Measurements from ENCODE around the gene SLC2A4.

The SLC2A4 gene

DNA sequence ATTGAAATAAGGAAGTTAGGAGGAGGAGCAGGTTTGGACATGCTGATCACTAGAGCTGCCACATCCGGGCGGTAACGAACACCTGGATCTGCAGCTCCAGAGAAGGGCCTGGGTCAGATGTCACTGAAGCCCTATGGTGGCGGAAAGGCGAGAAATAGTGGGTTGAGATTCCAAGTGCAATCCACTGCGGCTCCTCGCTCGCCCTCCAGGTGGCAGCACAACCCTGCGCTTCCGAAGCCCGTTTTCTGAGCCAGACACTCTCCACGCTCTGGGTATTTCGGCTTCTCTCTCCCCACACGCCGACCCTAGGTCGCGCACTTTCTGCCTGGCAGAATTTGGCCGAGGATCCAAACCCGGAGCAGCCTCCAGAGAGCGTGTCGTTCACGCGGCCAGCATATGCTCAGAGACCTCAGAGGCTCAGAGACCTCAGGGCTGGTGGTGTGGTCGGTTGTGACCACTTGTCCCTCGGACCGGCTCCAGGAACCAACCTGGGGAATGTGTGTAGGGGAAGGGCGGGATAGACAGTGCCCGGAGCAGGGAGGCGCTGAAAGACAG is 922 bp upstream of the SLC2A4 start:
- peak; percentile 84 to 89 for DNase-seq

DNA sequence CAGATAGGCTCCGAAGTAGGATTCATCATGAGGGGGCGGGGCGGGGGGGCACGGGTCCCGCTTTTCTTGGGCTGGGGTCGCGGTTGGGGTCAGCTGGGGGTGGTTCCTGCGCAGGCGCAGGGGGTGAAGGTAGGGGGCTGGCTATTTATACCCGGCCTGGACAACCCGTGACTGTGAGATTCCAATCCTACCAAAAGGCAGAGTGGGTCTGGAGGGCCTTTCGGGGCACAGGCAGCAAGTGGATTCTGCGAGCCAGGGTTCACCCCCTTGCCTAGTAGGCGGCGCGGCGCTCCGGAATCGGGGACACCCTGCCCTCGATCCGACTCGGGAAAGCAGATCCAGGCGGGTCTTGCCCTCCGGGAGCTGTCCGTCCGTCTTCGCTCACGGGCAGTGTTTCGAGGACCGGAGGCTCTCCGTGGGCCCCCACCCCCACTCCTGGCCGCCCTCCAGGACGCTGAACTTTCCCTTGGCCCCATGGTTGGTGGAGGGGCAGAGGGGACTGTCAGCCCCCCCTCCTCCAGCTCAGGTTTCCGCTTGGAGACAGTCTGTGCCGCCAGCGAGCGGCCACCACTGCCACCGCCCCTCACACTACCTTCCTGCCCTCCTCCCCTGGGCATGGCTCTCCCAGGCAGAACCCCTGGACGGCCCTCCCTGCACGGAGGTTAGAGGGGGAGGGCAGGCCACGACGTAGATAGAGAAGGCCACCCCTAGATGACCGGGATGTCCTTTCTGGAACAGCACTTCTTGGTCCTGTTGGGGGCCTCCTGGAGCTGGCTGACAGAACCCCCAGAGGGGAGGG is 634 bp downstream of the SLC2A4 start:
- DNase-seq, result no peak

DNA sequence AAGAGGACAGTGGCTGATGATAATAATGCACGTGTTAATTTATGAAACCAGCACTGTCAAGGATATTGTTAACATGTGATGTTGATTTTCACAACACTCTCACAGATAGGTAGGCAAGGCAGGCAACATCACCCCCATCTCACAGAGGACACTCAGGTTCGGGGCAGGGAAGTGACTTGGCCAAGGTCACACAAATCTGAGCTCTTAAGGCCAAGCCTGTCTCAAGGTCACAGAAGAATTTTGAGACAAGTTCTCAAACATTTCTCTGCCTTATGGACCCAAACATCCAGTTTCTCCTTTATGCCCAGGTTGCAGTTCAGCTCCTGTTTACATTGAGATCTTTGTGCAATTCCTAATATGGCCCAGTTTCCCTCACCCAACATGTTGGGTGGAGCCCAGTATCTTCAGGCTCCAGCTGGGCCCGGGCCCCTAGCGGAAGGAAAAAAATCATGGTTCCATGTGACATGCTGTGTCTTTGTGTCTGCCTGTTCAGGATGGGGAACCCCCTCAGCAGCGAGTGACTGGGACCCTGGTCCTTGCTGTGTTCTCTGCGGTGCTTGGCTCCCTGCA is 1.3 kb downstream of the SLC2A4 start:
- DNase-seq, result no peak

DNA sequence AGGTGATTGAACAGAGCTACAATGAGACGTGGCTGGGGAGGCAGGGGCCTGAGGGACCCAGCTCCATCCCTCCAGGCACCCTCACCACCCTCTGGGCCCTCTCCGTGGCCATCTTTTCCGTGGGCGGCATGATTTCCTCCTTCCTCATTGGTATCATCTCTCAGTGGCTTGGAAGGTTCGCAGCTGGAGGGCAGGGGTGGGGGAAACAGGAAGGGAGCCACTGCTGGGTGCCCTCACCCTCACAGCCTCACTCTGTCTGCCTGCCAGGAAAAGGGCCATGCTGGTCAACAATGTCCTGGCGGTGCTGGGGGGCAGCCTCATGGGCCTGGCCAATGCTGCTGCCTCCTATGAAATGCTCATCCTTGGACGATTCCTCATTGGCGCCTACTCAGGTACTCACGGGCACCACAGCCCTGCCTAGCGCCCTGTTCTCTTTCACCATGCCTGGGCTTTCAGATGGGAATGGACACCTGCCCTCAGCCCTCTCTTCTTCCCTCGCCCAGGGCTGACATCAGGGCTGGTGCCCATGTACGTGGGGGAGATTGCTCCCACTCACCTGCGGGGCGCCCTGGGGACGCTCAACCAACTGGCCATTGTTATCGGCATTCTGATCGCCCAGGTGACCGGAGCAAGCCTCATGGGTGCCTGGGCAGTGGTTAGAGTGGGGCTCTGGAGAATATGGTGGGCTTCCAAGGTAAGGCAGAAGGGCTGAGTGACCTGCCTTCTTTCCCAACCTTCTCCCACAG is 2.1 kb downstream of the SLC2A4 start:
- no peak for DNase-seq

DNA sequence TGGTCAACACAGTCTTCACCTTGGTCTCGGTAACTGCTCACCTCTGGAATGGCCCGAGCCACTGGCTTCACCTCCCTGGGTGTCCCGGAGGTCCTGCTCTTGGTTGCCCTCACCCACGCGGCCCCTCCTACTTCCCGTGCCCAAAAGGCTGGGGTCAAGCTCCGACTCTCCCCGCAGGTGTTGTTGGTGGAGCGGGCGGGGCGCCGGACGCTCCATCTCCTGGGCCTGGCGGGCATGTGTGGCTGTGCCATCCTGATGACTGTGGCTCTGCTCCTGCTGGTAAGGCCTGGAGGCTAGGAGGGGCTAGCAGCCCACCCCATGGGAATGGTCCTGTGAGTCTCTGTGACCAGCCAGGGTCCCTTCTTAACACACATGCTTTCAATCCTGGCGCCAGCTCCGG is 3.4 kb downstream of the SLC2A4 start:
- no peak for DNase-seq

DNA sequence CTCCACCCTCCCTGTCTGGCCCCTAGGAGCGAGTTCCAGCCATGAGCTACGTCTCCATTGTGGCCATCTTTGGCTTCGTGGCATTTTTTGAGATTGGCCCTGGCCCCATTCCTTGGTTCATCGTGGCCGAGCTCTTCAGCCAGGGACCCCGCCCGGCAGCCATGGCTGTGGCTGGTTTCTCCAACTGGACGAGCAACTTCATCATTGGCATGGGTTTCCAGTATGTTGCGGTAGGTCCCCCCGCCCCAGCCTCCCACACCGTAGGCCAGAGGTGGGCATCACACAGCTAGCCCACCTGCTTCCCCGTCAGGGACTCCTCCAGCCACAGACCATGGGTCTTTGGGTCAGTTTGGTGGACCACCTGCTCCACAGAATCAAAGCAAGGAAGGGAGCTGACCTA is 4.2 kb downstream of the SLC2A4 start:
- no peak for DNase-seq

DNA sequence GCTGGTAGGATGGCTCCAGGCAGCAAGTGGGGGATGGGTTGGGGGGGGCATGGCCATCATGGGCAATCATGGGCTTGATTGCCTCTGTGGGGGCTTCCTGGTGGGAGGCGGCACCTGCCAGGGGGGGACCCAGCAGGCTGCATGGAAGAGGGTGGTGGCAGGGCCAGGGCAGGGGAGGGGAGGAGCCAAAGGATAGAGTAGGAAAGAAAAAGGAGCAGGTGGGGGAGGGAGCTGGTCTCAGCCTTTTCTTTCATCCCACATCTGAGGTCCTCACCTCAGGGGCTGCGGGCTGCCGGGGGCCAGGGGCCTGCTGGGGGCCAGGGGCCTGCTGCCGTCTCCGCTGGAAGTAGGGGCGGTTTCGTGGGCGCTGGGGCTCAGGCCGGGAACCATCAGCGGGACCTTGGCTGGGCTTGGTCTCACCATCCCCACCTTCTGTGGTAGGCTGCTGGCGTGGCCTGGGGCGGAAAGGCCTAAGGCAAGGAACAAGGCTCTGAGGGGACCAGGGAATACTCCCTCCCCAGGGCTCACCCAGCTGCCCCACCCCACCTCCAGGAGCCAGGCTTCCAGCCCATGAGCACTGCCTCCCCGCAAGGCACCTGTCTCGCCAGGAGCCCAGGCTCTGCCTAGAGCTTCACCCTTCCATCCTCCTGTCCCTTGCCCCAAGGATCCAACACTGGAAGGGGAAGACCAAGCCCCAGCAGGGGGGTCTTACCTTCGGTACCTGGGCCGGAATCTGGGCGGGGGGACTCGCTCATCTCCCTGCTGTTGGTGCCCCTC is 7.9 kb downstream of the SLC2A4 start:
- no peak for DNase-seq

DNA sequence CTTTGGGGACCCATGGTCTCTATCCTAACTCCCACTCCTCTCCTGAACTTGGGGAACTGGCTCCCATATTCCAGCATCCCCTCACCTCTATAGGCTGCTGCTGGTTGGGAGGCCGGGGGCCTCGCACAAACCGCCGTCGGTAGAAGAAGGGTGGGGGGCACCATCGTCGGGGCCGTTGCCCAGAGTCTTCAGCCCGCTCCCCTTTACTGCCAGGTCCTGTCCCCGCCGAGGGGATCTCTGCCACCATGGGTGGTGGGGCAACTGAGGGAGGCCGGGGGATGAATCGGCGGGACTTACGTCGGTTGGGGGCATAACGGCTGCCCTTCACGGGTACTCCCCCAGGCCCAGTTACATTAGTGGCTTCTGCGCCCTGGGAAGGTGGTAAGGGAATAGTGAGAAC is 8.6 kb downstream of the SLC2A4 start:
- DNase-seq, result no peak

DNA sequence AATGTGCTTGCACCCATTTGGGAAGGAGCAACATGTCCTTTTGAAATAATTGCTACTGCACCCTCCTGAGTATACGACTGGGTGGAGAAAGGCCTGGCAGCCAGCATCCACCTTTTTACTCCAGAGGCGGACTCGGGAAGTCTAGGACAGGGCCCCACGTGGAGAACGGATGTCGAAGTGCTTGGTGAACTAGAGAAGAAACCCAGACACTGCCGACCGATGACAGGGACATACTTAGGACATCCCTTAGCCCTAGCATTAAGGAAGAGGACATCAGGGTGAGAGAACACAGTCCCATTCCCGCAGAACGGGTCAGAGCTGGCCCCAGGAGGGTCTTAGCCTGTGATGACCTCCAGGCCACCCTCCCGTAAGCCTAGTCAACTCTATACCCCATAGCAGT is 9.2 kb downstream of the SLC2A4 start:
- DNase-seq, result no peak

DNA sequence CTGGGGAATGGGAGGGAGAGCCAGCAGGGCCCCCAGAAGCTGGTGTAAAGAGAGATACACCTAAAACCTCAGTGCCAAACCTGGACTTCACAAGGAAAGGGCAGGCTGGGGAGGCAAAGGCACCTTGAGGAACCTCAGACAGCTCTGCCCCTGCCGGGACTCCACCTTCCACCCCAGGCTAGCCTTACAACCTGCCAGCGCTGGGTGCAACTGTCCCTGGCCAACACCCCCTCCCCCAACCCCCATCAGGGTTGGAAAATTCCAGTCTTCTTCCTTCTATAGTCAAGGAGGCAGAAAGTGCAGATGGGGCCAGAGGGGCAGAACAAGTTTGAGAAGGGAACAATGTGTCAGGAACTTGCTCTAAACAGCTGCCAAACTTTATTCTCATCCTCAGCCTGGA is 10.7 kb downstream of the SLC2A4 start:
- DNase-seq, result no peak

DNA sequence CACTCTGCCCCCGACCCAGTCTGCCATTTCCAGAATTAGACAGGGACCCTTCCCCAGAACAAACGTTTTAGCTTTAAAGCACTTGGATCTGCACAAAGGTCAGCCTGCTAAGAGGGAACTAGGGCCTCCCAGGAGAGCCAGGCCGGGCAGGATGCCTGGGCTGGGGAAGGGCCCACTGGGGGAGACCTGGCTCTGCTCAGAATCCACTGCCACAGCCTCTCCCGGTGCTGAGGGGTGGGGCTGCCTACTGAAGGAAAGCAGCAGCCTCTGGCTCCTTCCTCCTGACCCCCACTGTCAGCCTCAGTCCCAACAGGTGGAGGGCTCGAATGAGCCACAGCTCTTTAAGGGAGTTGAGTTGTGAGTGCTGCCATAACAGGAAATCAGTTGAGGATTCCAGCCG is 11.2 kb downstream of the SLC2A4 start:
- no peak for DNase-seq

DNA sequence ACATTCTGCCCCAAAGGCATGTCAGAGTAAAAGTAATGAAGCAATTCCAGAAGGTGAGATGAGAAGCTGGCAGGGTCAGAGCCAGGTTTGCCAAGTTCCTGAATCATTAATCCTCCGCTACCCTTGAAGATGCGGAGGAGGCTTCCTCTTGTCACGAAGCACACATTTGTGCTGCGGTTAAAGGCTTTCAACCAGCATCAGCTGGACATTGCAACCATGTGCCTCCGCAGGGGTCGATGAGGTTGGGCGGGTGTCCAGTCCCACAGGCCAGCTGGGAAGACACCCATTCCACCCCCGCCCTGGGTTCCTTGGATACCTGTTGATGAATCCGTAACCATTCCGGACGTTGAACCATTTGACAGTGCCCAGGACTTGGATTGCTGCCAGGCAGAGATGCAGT is 11.6 kb downstream of the SLC2A4 start:
- no peak for DNase-seq

DNA sequence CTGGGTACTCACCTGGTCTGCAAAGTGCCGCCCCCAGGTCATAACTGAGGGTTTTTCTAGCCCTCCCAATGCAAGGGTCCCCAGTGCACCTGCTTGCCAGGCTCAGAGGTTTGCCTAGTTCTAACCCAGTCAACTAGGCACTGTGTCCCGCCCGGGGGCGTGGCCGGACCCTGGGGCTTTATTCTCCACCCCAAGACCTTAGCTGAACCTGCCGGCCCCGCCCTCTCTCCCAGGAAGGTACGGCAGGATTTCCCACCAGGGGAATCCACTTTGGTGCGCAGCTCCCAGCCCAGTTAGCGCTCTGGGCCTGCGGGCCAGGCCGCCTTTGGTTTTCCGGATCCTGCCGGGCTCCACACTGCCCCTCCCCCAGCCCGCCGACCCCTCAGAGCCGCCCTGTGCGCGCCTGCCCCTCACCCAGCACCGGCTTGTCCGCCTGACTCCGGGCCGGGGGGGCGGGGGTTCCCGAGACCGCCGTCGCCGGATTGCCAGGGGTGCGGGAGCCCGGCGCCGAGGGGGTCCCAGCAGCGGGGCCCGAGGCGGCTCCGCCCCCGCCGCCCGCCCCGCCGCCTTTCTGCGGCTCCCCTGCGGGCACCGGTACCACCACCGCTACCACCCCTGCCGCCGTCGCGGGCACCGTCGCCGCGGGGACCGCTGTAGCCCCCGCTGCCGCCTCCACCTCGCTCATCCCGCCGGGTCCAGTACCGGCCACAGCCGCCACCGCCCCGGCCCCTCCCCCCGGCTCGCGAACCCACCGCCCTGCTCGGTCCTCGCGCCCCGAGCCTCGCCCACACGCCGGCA is 12.5 kb downstream of the SLC2A4 start:
- no peak for DNase-seq

DNA sequence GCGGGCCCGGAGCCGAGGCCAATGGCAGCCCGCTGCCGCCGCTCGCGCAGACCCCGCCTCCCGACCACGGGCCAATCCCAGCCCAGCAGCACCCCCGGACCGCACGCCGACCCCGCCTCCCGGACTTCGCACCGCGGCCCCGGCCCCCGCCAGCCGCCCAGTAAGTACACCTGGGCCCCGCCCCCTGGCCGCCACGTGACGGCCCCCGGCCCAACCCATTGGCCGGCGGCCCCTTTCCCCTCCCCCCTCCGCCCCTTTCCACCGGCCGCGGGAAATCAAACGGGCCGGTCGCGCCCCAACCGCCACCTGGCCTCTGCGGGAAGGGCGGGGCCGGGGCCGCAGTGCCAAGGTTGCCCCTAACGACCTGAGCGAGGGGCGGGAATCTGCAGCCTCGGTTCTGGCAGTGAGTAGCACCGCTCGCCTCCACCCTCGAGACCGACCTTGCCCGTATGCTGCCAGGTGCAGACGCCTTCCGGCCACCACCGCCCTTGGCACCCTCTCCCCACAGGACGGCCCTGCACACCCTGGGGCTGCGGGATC is 13.2 kb downstream of the SLC2A4 start, which contains the start of gene YBX2:
Gene YBX2 (minus strand): TSS at position 26 of the 540 bp plus-strand sequence. CDS start 139 bp downstream, outside the sequence.
- DNase-seq, result peak; percentile 85

DNA sequence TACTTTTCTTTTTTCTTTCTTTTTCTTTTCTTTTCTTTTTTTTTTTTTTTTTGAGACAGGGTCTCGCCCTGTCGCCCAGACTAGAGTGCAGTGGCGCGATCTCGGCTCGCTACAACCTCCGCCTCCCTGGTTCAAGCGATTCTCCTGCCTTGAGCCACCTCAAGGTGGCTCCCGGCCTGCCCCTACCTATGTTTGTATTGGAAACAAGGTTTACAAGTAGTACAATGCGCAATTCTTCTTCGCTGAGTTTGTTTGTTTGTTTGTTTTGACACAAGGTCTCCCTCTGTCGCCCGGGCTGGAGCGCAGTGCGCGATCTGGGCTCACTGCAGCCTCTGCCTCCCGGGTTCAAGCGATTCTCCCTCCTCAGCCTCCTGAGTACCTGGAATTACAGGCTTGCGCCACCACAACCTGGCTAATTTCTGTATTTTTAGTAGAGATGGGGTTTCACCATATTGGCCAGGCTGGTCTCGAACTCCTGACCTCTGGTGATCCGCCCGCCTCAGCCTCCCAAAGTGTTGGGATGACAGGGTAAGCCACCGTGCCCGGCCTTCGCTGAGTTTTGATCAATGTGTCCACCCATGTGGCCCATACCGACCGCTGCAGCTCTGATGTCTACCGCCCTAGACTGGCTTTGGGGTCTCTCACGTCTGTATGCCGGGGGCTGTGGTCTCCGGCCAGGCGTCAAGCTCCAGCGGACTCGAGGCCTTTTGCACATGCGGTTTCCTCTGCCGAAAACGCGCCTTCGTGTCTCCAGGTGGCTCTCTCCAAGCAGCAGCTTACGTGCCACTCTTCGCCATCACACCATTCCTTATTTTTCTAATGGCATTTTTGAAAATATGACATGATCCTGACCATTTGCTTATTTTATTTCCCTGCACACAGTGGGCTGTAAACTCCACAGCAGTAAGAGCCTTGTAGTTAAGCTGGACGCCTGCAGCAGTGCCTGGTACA is 14.0 kb downstream of the SLC2A4 start:
- DNase-seq, result no peak

DNA sequence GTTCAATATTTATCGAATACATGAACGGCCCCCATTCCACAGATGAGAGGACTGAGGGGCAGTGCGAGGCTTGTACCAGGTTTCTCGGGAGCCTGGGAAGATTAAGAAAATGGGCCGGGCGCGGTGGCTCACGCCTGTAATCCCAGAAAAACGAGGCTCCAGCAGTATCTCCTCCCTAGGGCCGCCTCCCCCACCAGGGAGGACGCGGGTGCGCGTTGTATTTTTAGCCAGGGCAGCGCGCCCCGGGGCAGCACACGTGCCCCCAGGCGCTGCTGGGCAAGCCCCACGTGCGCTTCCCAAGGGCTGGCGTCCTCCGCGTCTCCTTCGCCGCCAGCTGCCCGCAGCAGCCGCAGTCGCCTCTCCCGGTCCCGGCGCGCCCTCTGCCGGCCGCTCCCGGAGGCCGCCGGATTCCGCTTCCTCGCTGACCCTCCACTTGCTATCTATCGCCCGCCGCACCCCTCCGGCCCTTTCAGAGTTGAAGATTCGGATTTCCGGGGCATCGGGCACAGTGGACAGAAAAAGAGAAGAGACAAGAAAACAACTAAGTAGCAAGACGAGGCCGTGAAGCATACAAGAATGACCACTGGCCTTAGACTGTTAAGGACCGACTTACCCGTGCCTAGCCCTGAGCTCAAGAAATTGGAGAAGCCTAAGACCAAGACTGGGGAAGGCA is 14.8 kb downstream of the SLC2A4 start:
- peak; percentile 70 to 71 for DNase-seq

DNA sequence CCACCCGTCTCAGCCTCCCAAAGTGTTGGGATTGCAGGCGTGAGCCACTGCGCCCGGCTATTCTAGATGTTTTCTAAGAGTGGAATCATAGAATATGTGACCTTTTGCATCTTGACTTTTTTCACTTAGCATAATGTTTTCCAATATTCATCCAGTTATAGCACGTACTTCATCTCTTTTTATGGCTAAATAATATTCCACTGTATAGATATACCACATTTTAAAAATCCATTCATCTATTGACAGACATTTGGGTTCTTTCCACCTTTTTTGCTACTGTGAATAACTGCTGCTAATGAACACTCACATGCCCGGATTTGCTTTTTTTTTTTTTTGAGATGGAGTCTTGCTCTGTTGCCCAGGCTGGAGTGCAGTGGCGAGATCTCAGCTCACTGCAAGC is 22.7 kb downstream of the SLC2A4 start:
- DNase-seq, result no peak

DNA sequence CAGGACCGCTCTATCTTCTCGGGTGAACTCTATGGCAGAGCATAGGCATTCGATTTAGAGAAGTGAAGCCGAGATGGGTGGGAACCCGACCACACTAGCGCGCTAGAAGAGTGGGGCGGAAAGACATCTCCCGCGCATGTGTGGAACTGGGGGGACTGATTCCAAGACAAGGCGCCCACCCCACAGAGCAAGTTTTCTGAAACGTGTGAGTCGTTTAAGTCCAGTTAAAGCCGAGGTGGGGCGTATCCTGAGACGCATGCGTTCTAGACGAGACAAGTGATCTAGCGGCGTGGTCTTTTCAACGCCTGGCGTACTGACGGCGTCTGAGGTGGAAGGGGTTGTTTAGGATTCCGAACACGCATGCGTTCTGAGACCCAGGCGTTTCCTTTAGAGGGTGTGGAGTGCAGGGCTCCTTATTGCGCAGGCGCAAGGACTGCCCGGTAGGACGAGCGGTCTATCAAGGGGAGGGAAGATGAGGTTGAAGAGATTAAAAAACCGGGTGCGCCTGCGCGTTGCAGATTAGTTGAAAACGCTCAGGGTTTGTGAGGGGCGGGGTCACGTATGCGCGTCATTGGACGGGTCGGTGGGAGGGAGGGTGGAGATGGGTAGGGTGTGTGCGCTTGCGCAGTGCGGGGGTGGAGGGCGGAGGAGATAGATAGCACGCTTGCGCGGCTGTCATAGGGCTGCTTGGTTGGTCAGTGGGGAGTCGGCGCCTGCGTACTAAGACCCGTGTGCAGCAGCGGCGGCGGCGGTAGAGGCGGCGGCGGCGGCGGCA is 25.6 kb downstream of the SLC2A4 start, which contains the start of gene EIF5A:
Gene EIF5A (plus strand): TSS at position 718 of the 775 bp plus-strand sequence. CDS start 2,008 bp downstream, outside the sequence.
- peak; percentile 100 for DNase-seq
